SK-N-SH (cell line): ENCODE results near the gene BSN. TPM values are rescaled to one million over a fixed set of nuclear protein-coding genes. Genes with fewer than 3 reads are reported as not detected.

ENCODE experiments used
- CTCF ChIA-PET: fragments of 300-600, 350-600 bp; formaldehyde crosslinking; extraction: SDS; loops from one replicate; lab custom pipeline; 2021; lab: Yijun Ruan, JAX
- POLR2A ChIA-PET: fragments of 350-600 bp; sonication (Branson Sonifier 250); formaldehyde crosslinking; extraction: SDS; loops from one replicate; lab custom pipeline; 2020; ENCODE audit warnings: antibody characterized with exemption, inconsistent platforms; lab: Yijun Ruan, JAX
- DNase-seq: peaks from one replicate; pipeline ENCODE4 v3.0.0; 2012
- H2AFZ ChIP-seq: fragments of 200-600 bp; sonication (generic); 2 replicates; pipeline ENCODE4 v1.8.1; 2016; ENCODE audit warnings: antibody characterized with exemption, mild to moderate bottlenecking, low read depth
- H3F3A ChIP-seq: fragments of 200-600 bp; sonication (generic); replicated peaks from 2 replicates; pipeline ENCODE3; 2016; ENCODE audit warnings: antibody characterized with exemption, mild to moderate bottlenecking; ENCODE audit not compliant: insufficient read depth
- H3K27ac ChIP-seq, 2 experiments: fragments of 200-500 bp in 1 of 2; fragments of 200-600 bp in 1 of 2; sonication (Bioruptor generic) in 1 of 2; sonication (generic), shearing (Covaris generic) in 1 of 2; 2 replicates each; pipeline versions ENCODE4 v1.5.1 to v1.6.1; 2014 to 2016; ENCODE audit warnings: low read depth in 2 of 2, inconsistent platforms in 1 of 2, low read length in 1 of 2, mild to moderate bottlenecking in 1 of 2, mixed read lengths in 1 of 2
- H3K27me3 ChIP-seq: fragments of 200-600 bp; sonication (generic), shearing (Covaris generic); 2 replicates; pipeline ENCODE4 v1.6.1; 2016; ENCODE audit warnings: mixed run types; ENCODE audit not compliant: insufficient read depth
- H3K36me3 ChIP-seq, 2 experiments: fragments of 200-500 bp in 1 of 2; fragments of 200-600 bp in 1 of 2; sonication (Bioruptor generic) in 1 of 2; sonication (generic) in 1 of 2; replicated peaks in 1 of 2; 2 replicates each; pipeline versions ENCODE3 to v1.5.1; 2014 to 2016; ENCODE audit warnings: low read length in 1 of 2, mild to moderate bottlenecking in 1 of 2; ENCODE audit not compliant: insufficient read depth in 2 of 2, control insufficient read depth in 1 of 2
- H3K4me1 ChIP-seq, 2 experiments: fragments of 200-500 bp in 1 of 2; fragments of 200-600 bp in 1 of 2; sonication (Bioruptor generic) in 1 of 2; sonication (generic), shearing (Covaris generic) in 1 of 2; 2 replicates each; pipeline versions ENCODE4 v1.5.1 to v1.6.1; 2014 to 2016; ENCODE audit warnings: low read depth in 1 of 2, low read length in 1 of 2, mixed run types in 1 of 2; ENCODE audit not compliant: insufficient read depth in 2 of 2, control insufficient read depth in 1 of 2
- H3K4me2 ChIP-seq: fragments of 200-600 bp; sonication (generic), shearing (Covaris generic); 2 replicates; pipeline ENCODE4 v1.6.1; 2017; ENCODE audit warnings: mixed run types
- H3K4me3 ChIP-seq, 2 experiments: fragments of 200-500 bp in 1 of 2; fragments of 200-600 bp in 1 of 2; sonication (Bioruptor generic) in 1 of 2; sonication (generic), shearing (Covaris generic) in 1 of 2; 2 replicates each; pipeline versions ENCODE4 v1.5.1 to v1.8.1; 2014 to 2016; ENCODE audit warnings: low read depth in 2 of 2, inconsistent platforms in 1 of 2, low read length in 1 of 2, mild to moderate bottlenecking in 1 of 2, mixed read lengths in 1 of 2, moderate library complexity in 1 of 2
- H3K79me2 ChIP-seq: fragments of 200-600 bp; sonication (generic); 2 replicates; pipeline ENCODE4 v1.8.1; 2017; ENCODE audit warnings: mild to moderate bottlenecking; ENCODE audit not compliant: insufficient read depth
- H3K9ac ChIP-seq: fragments of 200-600 bp; sonication (generic); 2 replicates; pipeline ENCODE4 v1.6.1; 2017; ENCODE audit warnings: mixed run types
- H3K9me2 ChIP-seq: fragments of 200-600 bp; sonication (generic); 2 replicates; pipeline ENCODE4 v1.6.1; 2017; ENCODE audit warnings: mixed run types
- H3K9me3 ChIP-seq: fragments of 200-600 bp; sonication (generic); 2 replicates; pipeline ENCODE4 v1.6.1; 2017; ENCODE audit warnings: mixed run types, mild to moderate bottlenecking, moderate library complexity
- H4K20me1 ChIP-seq: fragments of 200-600 bp; sonication (generic); 2 replicates; pipeline ENCODE4 v1.6.1; 2017; ENCODE audit warnings: mild to moderate bottlenecking, mixed run types; ENCODE audit not compliant: insufficient read depth
- EZH2phosphoT487 ChIP-seq: fragments of 200-600 bp; sonication (generic); IDR thresholded peaks from 2 replicates; pipeline ENCODE4 v1.6.1; 2017; ENCODE audit warnings: low read depth, mixed run types, mild to moderate bottlenecking, antibody characterized with exemption, moderate library complexity, borderline replicate concordance
- FOXJ3 ChIP-seq: sonication (generic); formaldehyde crosslinking; IDR thresholded peaks from 2 replicates; pipeline ENCODE4 v1.5.1; 2020; ENCODE audit warnings: mild to moderate bottlenecking, missing genetic modification reagents
- FOXM1 ChIP-seq: IDR thresholded peaks from 2 replicates; pipeline ENCODE4 v1.4.0; 2012; ENCODE audit warnings: low read depth, mild to moderate bottlenecking
- GABPA ChIP-seq: IDR thresholded peaks from 2 replicates; pipeline ENCODE4 v1.4.0; 2012; ENCODE audit warnings: low read depth, mild to moderate bottlenecking
- GATA2 ChIP-seq: sonication (generic); formaldehyde crosslinking; IDR thresholded peaks from 2 replicates; pipeline ENCODE4 v1.5.0; 2020; ENCODE audit warnings: mild to moderate bottlenecking, missing genetic modification reagents
- MXI1 ChIP-seq: IDR thresholded peaks from 2 replicates; pipeline ENCODE4 v1.6.1; 2012; ENCODE audit warnings: mild to moderate bottlenecking, low read depth, low read length, improper control_type of control experiment
- NRF1 ChIP-seq: IDR thresholded peaks from 2 replicates; pipeline ENCODE4 v1.6.1; 2012; ENCODE audit warnings: low read depth, mild to moderate bottlenecking, low read length
- RAD21 ChIP-seq: IDR thresholded peaks from 2 replicates; pipeline ENCODE4 v1.6.1; 2012; ENCODE audit warnings: mild to moderate bottlenecking, low read length
- SIN3A ChIP-seq: IDR thresholded peaks from 2 replicates; pipeline ENCODE4 v1.6.1; 2012; ENCODE audit warnings: low read depth, mild to moderate bottlenecking, low read length, moderate library complexity, borderline replicate concordance
- TAF1 ChIP-seq: IDR thresholded peaks from 2 replicates; pipeline ENCODE4 v1.6.1; 2012; ENCODE audit warnings: low read depth, mild to moderate bottlenecking, low read length, moderate library complexity, borderline replicate concordance
- WGBS: methylation state at CpG from one replicate; pipeline ENCODE4 v1.1.6; 2017; ENCODE audit warnings: low lambda C conversion rate; 5-methylcytosine and 5-hydroxymethylcytosine counted together
- polyA plus RNA-seq, 3 experiments: library from polyadenylated mRNA; depleted of rRNA; stranded (reverse); fragments of >200 nt; gene quantifications; 2 replicates each; pipeline ENCODE4 v1.2.3, GENCODE V29; 2012
- TF ChIP-seq, protein P1 (sequence below): IDR thresholded peaks from 2 replicates; pipeline ENCODE4 v1.4.0; 2012; ENCODE audit warnings: low read depth
- TF ChIP-seq, protein P2 (sequence below): fragments of 200-600 bp; sonication (generic); IDR thresholded peaks from 2 replicates; pipeline ENCODE4 v1.6.1; 2017; ENCODE audit warnings: antibody characterized with exemption, mild to moderate bottlenecking, moderate library complexity
- TF ChIP-seq, protein P3 (sequence below): IDR thresholded peaks from 2 replicates; pipeline ENCODE4 v1.4.0; 2012; ENCODE audit warnings: low read depth, borderline replicate concordance
- TF ChIP-seq, protein P4 (sequence below): IDR thresholded peaks from 2 replicates; pipeline ENCODE4 v1.4.0; 2012; ENCODE audit warnings: low read depth, borderline replicate concordance

Gene BSN
- polyA plus RNA-seq, 1 of the 3 experiments (the other 2 are of a cell fraction) = 0.07 TPM

DNA sequence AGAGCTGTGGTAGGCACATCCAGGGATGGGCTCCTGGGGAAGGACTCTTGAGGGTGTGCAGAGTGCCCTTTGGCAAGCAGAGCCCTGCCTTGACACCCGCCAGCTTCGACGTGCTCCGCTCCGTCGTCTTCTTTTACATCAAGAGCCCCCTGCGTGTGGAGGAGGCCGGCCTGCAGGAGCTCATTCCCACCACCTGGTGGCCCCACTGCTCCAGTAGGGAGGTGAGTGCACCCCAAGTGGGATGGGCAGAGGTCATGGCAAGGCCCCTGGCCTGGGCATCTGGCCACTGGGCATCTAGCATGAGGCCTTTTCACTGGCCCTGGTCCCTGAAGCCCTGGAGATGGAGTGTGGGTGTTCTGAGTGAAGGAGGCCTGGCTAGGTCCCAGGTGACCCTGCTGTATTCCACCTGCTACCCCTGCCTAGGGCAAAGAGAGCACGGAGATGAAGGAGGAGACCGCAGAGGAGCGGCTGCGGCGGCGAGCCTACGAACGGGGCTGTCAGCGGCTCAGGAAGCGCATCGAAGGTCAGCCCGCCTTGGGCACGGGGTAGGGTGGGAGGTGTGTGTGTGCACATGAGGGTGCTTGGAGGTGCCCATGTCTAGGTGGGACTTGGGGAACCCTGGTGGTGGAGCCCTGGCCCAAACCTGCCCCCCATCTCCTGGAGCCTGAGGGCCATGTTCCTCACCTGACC lies 147.3 kb downstream of the BSN start:
- H3K79me2 ChIP-seq = no peaks in the 10 kb centered on the region
- H3K4me1 ChIP-seq = no peaks in the 10 kb centered on the region
- ChIA-PET POLR2A (interaction anchor here (0.9 kb wide), 1 partner anchor 17 kb away, joined by 3 read pairs; no protein-coding TSS in a partner anchor), CTCF (interaction anchor here (0.7 to 8.1 kb wide), 18 partner anchors 10 to 400 kb away, joined by 3 to 76 read pairs (median 4); partner anchors contain the start of genes AMIGO3, GMPPB and INKA1)
- 100% methylated on average over 1 of the region's 21 CpGs for WGBS
- no peak overlapping the region for H3K4me3 ChIP-seq
- H4K20me1 ChIP-seq = no peaks in the 10 kb centered on the region
- H3K36me3 ChIP-seq = peaks cover 0 to 44% of the 10 kb centered on the region in 2 experiments
- H3K9me3 ChIP-seq = no peaks in the 10 kb centered on the region
- no peak overlapping the region for H3K9ac ChIP-seq
- no peak overlapping the region for H3K4me2 ChIP-seq
- TF ChIP-seq FOXJ3 (CRISPR knock-in tag) = no peak
- TF ChIP-seq, protein P1, sequence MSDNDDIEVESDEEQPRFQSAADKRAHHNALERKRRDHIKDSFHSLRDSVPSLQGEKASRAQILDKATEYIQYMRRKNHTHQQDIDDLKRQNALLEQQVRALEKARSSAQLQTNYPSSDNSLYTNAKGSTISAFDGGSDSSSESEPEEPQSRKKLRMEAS = no peak
- TF ChIP-seq, protein P2, sequence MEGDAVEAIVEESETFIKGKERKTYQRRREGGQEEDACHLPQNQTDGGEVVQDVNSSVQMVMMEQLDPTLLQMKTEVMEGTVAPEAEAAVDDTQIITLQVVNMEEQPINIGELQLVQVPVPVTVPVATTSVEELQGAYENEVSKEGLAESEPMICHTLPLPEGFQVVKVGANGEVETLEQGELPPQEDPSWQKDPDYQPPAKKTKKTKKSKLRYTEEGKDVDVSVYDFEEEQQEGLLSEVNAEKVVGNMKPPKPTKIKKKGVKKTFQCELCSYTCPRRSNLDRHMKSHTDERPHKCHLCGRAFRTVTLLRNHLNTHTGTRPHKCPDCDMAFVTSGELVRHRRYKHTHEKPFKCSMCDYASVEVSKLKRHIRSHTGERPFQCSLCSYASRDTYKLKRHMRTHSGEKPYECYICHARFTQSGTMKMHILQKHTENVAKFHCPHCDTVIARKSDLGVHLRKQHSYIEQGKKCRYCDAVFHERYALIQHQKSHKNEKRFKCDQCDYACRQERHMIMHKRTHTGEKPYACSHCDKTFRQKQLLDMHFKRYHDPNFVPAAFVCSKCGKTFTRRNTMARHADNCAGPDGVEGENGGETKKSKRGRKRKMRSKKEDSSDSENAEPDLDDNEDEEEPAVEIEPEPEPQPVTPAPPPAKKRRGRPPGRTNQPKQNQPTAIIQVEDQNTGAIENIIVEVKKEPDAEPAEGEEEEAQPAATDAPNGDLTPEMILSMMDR = peak; percentile 67
- H3K27ac ChIP-seq = no peak overlapping the region
- no peaks in the 10 kb centered on the region for H3K9me2 ChIP-seq
- no peaks in the 10 kb centered on the region for H3F3A ChIP-seq
- no peak overlapping the region for H2AFZ ChIP-seq
- DNase-seq = peak; percentile 71
- H3K27me3 ChIP-seq = no peaks in the 10 kb centered on the region

DNA sequence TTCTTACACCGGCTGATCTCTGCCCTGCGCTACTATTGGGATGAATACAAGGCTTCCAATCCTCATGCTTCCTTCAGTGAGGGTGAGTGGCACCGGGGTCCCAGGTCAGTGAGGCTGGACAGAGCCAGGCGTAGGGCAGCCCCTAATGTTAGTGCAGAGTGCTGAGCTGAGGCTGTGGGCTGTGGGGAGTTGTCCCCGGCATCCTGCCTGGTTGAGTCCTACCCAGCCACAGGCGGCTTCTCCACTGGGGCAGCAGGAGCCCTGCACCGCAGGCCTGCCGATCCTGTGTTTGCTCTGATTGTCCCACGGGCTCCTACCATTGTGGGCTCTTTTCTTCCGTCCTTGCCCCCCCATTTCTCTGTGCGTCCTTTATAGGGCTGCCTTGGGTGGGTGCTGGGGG lies 148.4 kb downstream of the BSN start:
- H3K9me2 ChIP-seq = no peaks in the 10 kb centered on the region
- H3K9me3 ChIP-seq = no peaks in the 10 kb centered on the region
- H4K20me1 ChIP-seq = no peaks in the 10 kb centered on the region
- WGBS = 88% methylated on average over 10 of the region's 11 CpGs
- ChIA-PET POLR2A (no interaction called here), CTCF (interaction anchor here (0.6 to 8.1 kb wide), 8 partner anchors 9 to 289 kb away, joined by 3 to 76 read pairs (median 4); partner anchors contain the start of genes AMIGO3, MST1 and RNF123)
- TF ChIP-seq RAD21 = no peak
- TF ChIP-seq GATA2 (CRISPR knock-in tag) = no peak
- no peak overlapping the region for H3K27ac ChIP-seq
- H3K27me3 ChIP-seq = no peaks in the 10 kb centered on the region
- no peak for DNase-seq
- no peaks in the 10 kb centered on the region for H3F3A ChIP-seq
- H2AFZ ChIP-seq = no peak overlapping the region
- peaks cover 0 to 42% of the 10 kb centered on the region in 2 experiments for H3K36me3 ChIP-seq
- H3K9ac ChIP-seq = no peak overlapping the region
- H3K4me2 ChIP-seq = no peak overlapping the region
- no peaks in the 10 kb centered on the region for H3K4me1 ChIP-seq
- no peaks in the 10 kb centered on the region for H3K79me2 ChIP-seq
- no peak overlapping the region for H3K4me3 ChIP-seq

DNA sequence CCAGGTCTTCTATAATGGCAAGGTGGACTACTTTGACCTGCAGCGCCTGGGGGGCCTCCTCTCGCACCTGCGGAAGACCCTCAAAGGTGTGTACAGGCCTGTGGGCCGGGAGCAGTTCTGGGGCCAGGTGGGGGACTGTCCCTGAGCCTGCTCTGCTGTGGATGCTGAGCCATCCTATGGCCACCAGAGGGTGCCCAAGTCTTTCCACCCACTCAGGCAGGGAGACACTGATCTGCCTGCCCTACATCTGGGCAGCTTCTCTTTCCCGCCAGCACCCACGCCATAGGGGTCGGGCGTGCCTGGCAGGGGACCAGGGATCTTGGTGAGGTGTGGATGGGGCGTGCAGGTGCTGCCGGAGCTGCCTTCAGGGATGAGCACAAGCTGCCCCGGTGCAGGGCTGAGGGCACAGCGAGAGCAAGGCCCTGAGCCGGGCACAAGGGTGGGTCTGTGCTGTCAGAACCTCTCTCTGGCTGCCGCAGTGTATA lies 149.2 kb downstream of the BSN start:
- H3K4me2 ChIP-seq = no peak overlapping the region
- 45% methylated on average over 8 of the region's 14 CpGs for WGBS
- TF ChIP-seq NRF1 (no peak), FOXM1 (no peak), SIN3A (no peak), TAF1 (no peak), RAD21 (peak; percentile 77), GATA2 (CRISPR knock-in tag) (no peak), MXI1 (no peak), EZH2phosphoT487 (no peak), GABPA (no peak)
- TF ChIP-seq, protein P3, sequence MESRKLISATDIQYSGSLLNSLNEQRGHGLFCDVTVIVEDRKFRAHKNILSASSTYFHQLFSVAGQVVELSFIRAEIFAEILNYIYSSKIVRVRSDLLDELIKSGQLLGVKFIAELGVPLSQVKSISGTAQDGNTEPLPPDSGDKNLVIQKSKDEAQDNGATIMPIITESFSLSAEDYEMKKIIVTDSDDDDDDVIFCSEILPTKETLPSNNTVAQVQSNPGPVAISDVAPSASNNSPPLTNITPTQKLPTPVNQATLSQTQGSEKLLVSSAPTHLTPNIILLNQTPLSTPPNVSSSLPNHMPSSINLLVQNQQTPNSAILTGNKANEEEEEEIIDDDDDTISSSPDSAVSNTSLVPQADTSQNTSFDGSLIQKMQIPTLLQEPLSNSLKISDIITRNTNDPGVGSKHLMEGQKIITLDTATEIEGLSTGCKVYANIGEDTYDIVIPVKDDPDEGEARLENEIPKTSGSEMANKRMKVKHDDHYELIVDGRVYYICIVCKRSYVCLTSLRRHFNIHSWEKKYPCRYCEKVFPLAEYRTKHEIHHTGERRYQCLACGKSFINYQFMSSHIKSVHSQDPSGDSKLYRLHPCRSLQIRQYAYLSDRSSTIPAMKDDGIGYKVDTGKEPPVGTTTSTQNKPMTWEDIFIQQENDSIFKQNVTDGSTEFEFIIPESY = no peak
- TF ChIP-seq, protein P4, sequence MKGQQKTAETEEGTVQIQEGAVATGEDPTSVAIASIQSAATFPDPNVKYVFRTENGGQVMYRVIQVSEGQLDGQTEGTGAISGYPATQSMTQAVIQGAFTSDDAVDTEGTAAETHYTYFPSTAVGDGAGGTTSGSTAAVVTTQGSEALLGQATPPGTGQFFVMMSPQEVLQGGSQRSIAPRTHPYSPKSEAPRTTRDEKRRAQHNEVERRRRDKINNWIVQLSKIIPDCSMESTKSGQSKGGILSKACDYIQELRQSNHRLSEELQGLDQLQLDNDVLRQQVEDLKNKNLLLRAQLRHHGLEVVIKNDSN = no peak

More for the DNA sequence above, 149.2 kb downstream of the BSN start:
- no peak overlapping the region for H2AFZ ChIP-seq
- no peak overlapping the region for H3K27ac ChIP-seq
- H3K36me3 ChIP-seq = peaks cover 0 to 34% of the 10 kb centered on the region in 2 experiments
- ChIA-PET CTCF (interaction anchor here (0.6 to 8.1 kb wide), 9 partner anchors 9 to 202 kb away, joined by 3 to 76 read pairs (median 4); partner anchors contain the start of genes AMIGO3, MST1 and RNF123), POLR2A (interaction anchor here (0.6 kb wide), 1 partner anchor 16 kb away, joined by 3 read pairs; the partner anchor contains the start of gene AMIGO3)
- no peaks in the 10 kb centered on the region for H3K4me1 ChIP-seq
- H3K9me2 ChIP-seq = no peaks in the 10 kb centered on the region
- peak; percentile 92 for DNase-seq
- no peak overlapping the region for H3K9ac ChIP-seq
- H3K9me3 ChIP-seq = no peaks in the 10 kb centered on the region
- H4K20me1 ChIP-seq = no peaks in the 10 kb centered on the region
- no peaks in the 10 kb centered on the region for H3F3A ChIP-seq
- no peaks in the 10 kb centered on the region for H3K27me3 ChIP-seq
- H3K4me3 ChIP-seq = no peak overlapping the region
- H3K79me2 ChIP-seq = no peaks in the 10 kb centered on the region
